ENCODE results near the gene GRID2IP. TPM values are rescaled to one million over a fixed set of nuclear protein-coding genes. Genes with fewer than 3 reads are reported as not detected.

GRID2IP gene
- total RNA-seq, 1 donor from 2014 or later: 0.08 TPM

DNA sequence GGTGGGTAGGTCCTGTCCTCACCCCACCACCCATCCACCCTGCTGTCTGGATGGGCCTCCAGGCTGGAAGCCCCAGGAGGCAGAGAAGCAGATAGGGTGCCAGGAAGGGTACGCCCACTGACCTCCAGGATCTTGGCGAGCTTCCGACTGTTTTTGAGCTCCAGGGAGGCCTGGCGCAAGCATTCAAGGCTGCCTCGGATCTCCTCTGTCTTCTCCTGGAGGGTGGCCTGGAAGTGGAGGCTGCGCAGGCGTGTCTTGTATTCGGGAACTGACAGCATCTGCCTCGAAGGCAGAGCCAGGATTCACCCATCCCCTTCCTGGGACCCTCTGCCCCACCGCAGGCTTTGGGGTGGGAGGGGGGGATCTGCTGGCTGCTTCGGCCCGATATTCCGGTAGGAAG lies 48.4 kb downstream of the GRID2IP start:
- DNase-seq (ENCODE audit: low spot score): no peak
- H3K27ac Mint-ChIP-seq: no peak overlapping the region
- H3K9me3 Mint-ChIP-seq: no peaks in the 10 kb centered on the region
- no peak overlapping the region for H3K4me3 Mint-ChIP-seq
- intact Hi-C loops (cut with micrococcal nuclease): no loop called here
- peaks cover 2% of the 10 kb centered on the region for H3K27me3 Mint-ChIP-seq (ENCODE audit: insufficient read depth)
- H3K36me3 Mint-ChIP-seq (ENCODE audit: low read depth): no peaks in the 10 kb centered on the region
- H3K4me1 Mint-ChIP-seq (ENCODE audit: low read depth): no peaks in the 10 kb centered on the region

DNA sequence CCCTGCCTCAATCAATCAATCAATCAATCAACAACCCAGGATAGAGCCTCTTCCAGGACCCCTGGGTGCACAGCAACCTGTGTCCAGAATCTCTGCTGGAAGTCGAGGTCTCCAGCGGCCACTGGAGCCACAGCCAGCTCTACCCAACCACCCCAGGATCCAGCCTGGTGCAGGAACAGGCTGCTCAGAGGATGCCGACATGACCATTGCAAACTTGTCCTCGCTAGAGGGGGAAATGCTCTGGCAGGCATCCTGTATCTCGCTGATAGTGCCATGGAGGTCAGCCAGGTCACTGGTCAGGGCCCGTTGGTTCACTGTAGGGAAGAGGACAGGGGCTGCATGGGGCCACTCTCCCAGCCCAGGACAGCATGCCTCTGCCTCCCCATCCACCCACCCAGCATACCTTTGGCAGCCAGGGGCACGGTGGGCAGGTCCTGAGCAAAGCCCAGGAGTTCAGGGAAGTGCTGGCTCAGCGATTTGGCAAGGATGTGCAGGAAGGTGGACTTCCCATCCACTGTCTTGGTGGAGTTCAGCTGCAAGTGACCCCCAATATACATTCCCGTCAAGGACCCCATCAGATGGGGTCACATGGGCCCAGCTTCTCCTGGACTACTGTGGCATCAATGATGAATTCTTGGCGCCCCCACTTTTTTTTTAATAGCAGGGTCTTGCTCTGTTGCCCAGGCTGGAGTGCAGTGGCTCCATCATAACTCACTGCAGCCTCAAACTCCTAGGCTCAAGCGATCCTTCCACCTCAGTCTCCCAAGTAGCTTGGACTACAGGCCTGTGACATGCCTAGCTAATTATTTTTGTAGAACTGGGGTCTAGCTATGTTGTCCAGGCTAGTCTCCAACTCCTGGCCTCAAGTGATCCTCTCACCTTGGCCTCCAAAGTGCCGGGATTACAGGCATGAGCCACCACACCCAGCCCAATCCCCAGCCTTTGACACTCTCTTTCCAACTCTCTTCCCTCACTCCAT lies 49.4 kb downstream of the GRID2IP start:
- H3K4me1 Mint-ChIP-seq (ENCODE audit: low read depth): no peaks in the 10 kb centered on the region
- no peak overlapping the region for H3K27ac Mint-ChIP-seq
- intact Hi-C loops (cut with micrococcal nuclease): no loop called here

DNA sequence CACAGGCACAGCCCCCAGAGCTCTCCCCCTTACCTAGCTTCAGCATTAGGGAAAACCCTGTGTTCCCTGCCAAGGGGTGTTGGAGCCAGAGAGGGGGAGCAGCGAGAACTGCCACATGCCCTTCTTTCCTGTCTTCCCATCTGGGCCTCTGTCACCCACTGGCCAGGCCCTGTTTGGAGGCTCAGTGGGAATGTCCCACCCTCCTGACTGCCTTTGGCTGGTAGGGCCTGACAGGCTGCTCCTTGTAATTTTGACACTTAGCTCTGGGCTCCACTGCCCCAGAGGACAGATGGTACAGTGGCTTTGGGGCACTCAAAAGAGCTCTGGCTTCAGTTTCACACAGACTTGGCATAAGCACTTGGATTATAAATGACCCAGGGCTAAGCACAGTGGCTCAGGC lies 50.6 kb downstream of the GRID2IP start:
- Mint-ChIP-seq H3K36me3 (ENCODE audit: low read depth) (no peaks in the 10 kb centered on the region), H3K27ac (no peak overlapping the region), H3K4me1 (ENCODE audit: low read depth) (no peaks in the 10 kb centered on the region), H3K9me3 (no peaks in the 10 kb centered on the region), H3K4me3 (no peak overlapping the region), H3K27me3 (ENCODE audit: insufficient read depth) (peaks cover 4% of the 10 kb centered on the region)
- intact Hi-C loops (cut with micrococcal nuclease): no loop called here
- no peak for DNase-seq (ENCODE audit: low spot score)

More for the DNA sequence above, 49.4 kb downstream of the GRID2IP start:
- no peaks in the 10 kb centered on the region for H3K36me3 Mint-ChIP-seq (ENCODE audit: low read depth)
- DNase-seq (ENCODE audit: low spot score): no peak
- no peaks in the 10 kb centered on the region for H3K9me3 Mint-ChIP-seq
- H3K4me3 Mint-ChIP-seq: peak overlapping the region; percentile 51
- H3K27me3 Mint-ChIP-seq (ENCODE audit: insufficient read depth): peaks cover 2% of the 10 kb centered on the region

DNA sequence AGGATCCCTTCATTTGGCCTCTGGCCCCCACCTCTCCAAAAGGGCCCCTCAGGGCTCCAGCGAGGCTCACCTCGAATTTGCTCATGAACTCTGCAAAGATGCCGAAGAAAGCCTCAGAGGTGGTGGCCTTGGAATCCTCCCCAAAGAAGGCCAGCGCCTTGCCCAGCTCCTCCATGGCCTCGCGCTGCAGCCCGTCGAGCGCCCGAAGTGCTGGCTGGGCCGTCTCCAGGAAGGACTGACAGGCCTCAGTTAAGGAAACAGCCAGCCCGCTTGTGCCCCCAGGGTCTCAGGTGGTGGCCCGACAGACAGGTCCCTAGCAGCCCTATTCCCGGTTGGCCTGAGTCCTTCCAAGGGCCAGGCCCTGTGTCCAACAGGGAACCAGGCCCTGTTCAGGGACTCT lies 53.3 kb downstream of the GRID2IP start:
- Mint-ChIP-seq H3K36me3 (ENCODE audit: low read depth) (no peaks in the 10 kb centered on the region), H3K27ac (no peak overlapping the region), H3K27me3 (ENCODE audit: insufficient read depth) (peaks cover 6% of the 10 kb centered on the region), H3K4me1 (ENCODE audit: low read depth) (no peaks in the 10 kb centered on the region), H3K9me3 (no peaks in the 10 kb centered on the region), H3K4me3 (no peak overlapping the region)
- intact Hi-C loops (cut with micrococcal nuclease): no loop called here
- no peak for DNase-seq (ENCODE audit: low spot score)

- Mint-ChIP-seq H3K27me3 (ENCODE audit: insufficient read depth) (peaks cover 5% of the 10 kb centered on the region), H3K27ac (no peak overlapping the region), H3K36me3 (ENCODE audit: low read depth) (no peaks in the 10 kb centered on the region), H3K9me3 (no peaks in the 10 kb centered on the region), H3K4me3 (no peak overlapping the region), H3K4me1 (ENCODE audit: low read depth) (no peaks in the 10 kb centered on the region)
- intact Hi-C loops (cut with micrococcal nuclease): no loop called here
- DNase-seq (ENCODE audit: low spot score): no peak
Observed at GRCh38 chr7:6497637-6497905, 53.7 kb downstream of the GRID2IP start.

DNA sequence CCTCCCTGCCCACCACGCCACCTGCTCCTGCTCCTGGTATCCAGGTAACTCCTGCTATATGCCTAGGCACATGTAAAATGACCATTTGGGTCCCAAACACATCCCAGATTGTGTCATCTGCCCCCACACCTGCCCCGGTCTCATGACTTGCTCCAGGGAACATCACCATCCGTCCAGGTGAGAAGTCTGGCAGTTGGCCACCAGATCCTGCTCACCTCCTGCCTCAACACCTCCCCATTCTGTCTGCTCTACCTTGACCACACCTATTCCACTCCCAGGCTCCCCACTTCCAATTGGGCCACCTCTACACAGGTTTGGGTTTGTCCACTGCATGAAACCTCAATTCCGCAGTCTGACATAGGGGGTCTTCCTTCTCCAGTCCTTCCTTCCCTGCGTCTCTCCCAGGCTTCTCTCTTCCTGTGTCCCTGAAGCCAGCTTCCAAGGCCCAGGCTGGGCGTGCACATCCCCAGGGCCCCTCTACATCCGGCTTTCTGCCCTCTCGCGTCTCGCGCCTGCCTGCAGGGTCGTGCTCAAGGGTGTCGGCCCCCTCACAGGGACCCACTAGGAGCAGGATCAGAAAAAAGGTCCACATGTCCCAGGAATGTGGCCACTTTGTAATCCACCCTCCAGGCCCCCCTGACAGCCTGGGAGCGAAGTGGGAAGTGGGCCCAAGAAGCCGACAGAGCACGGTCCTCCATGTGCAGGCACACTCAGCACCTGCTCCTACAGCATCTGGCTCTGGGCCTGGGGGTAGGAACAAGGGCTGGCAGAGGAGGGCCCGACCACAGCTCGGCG lies 54.2 kb downstream of the GRID2IP start:
- no peaks in the 10 kb centered on the region for H3K4me1 Mint-ChIP-seq (ENCODE audit: low read depth)
- no peaks in the 10 kb centered on the region for H3K9me3 Mint-ChIP-seq
- no peak overlapping the region for H3K27ac Mint-ChIP-seq
- DNase-seq (ENCODE audit: low spot score): no peak
- no peaks in the 10 kb centered on the region for H3K36me3 Mint-ChIP-seq (ENCODE audit: low read depth)
- intact Hi-C loops (cut with micrococcal nuclease): no loop called here
- no peak overlapping the region for H3K4me3 Mint-ChIP-seq
- peaks cover 4% of the 10 kb centered on the region for H3K27me3 Mint-ChIP-seq (ENCODE audit: insufficient read depth)

DNA sequence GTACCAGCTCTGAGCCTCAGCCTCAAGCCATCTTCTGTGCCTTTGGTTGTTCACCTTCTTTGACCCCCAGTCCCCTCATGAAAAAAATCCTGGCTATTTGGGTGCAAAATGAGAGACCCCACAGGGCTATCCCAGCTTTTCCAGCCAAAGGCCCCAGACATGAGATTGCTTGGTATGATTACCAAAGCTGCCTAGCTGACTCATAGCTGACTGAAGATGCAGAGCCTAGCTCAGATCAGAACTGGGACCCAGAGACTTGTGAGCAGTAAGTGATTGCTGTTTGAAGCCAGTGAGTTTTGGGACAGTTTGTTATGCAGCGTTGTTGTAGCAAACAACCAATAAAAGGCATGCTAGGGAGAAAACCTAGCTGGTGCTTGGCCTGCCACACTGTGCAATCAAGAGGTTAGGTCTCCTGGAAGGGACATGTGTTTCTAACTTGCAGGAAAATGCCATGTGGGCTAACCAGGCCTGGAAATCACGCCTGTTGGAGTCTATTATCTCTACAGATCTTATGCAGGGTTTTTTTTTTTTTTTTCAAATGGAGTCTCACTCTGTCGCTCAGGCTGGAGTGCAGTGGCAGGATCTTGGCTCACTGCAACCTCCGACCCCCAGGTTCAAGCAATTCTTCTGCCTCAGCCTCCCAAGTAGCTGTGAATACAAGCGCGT lies 55.5 kb downstream of the GRID2IP start:
- Mint-ChIP-seq H3K27me3 (ENCODE audit: insufficient read depth) (peaks cover 12% of the 10 kb centered on the region), H3K36me3 (ENCODE audit: low read depth) (no peaks in the 10 kb centered on the region), H3K27ac (no peak overlapping the region), H3K4me1 (ENCODE audit: low read depth) (no peaks in the 10 kb centered on the region), H3K9me3 (no peaks in the 10 kb centered on the region), H3K4me3 (no peak overlapping the region)
- no peak for DNase-seq (ENCODE audit: low spot score)
- intact Hi-C loops (cut with micrococcal nuclease): no loop called here

- no peaks in the 10 kb centered on the region for H3K9me3 Mint-ChIP-seq
- peaks cover 12% of the 10 kb centered on the region for H3K27me3 Mint-ChIP-seq (ENCODE audit: insufficient read depth)
- intact Hi-C loops (cut with micrococcal nuclease): no loop called here
- no peak overlapping the region for H3K4me3 Mint-ChIP-seq
- H3K4me1 Mint-ChIP-seq (ENCODE audit: low read depth): no peaks in the 10 kb centered on the region
- no peak for DNase-seq (ENCODE audit: low spot score)
- H3K27ac Mint-ChIP-seq: no peak overlapping the region
- H3K36me3 Mint-ChIP-seq (ENCODE audit: low read depth): no peaks in the 10 kb centered on the region
Observed at GRCh38 chr7:6494365-6494764, 56.9 kb downstream of the GRID2IP start.

GRCh38 chr7:6491194-6491593 lies 60.1 kb downstream of the GRID2IP start:
- intact Hi-C loops (cut with micrococcal nuclease): no loop called here
- H3K4me1 Mint-ChIP-seq (ENCODE audit: low read depth): no peaks in the 10 kb centered on the region
- H3K36me3 Mint-ChIP-seq (ENCODE audit: low read depth): no peaks in the 10 kb centered on the region
- no peak overlapping the region for H3K4me3 Mint-ChIP-seq
- no peaks in the 10 kb centered on the region for H3K9me3 Mint-ChIP-seq
- no peak overlapping the region for H3K27ac Mint-ChIP-seq
- H3K27me3 Mint-ChIP-seq (ENCODE audit: insufficient read depth): peaks cover 14% of the 10 kb centered on the region
- DNase-seq (ENCODE audit: low spot score): no peak

DNA sequence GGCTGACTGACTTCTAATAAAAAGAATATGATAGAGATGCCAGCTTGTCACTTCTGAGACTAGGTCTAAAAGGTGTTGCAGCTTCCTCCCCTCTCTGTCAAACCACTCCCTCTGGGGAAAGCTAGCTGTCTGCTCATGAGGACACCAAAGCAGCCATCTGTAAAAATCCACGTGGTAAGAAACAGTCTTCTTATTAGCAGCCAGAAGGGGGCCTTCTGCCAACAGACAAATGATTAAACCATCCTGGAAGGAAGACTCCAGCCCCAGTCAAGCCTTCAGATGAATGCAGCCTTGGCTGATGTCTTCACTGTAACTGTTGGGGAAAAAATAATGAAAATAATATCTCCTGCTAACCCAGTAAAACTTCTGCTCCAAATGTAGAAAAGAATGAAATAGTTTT lies 61.6 kb downstream of the GRID2IP start:
- Mint-ChIP-seq H3K4me1 (ENCODE audit: low read depth) (peaks cover 2% of the 10 kb centered on the region), H3K9me3 (no peaks in the 10 kb centered on the region), H3K36me3 (ENCODE audit: low read depth) (no peaks in the 10 kb centered on the region), H3K4me3 (no peak overlapping the region), H3K27me3 (ENCODE audit: insufficient read depth) (peaks cover 10% of the 10 kb centered on the region), H3K27ac (no peak overlapping the region)
- intact Hi-C loops (cut with micrococcal nuclease): no loop called here
- DNase-seq (ENCODE audit: low spot score): no peak

GRCh38 chr7:6487184-6487545 lies 64.1 kb downstream of the GRID2IP start:
- Mint-ChIP-seq H3K4me1 (ENCODE audit: low read depth) (peaks cover 15% of the 10 kb centered on the region), H3K4me3 (no peak overlapping the region), H3K27ac (no peak overlapping the region), H3K27me3 (ENCODE audit: insufficient read depth) (peaks cover 10% of the 10 kb centered on the region), H3K36me3 (ENCODE audit: low read depth) (peaks cover 3% of the 10 kb centered on the region), H3K9me3 (no peaks in the 10 kb centered on the region)
- intact Hi-C loops (cut with micrococcal nuclease): no loop called here
- no peak for DNase-seq (ENCODE audit: low spot score)

- intact Hi-C loops (cut with micrococcal nuclease): no loop called here
- peaks cover 4% of the 10 kb centered on the region for H3K36me3 Mint-ChIP-seq (ENCODE audit: low read depth)
- no peaks in the 10 kb centered on the region for H3K9me3 Mint-ChIP-seq
- no peak overlapping the region for H3K4me3 Mint-ChIP-seq
- DNase-seq (ENCODE audit: low spot score): no peak
- peaks cover 17% of the 10 kb centered on the region for H3K4me1 Mint-ChIP-seq (ENCODE audit: low read depth)
- H3K27ac Mint-ChIP-seq: no peak overlapping the region
- H3K27me3 Mint-ChIP-seq (ENCODE audit: insufficient read depth): peaks cover 6% of the 10 kb centered on the region
Observed at GRCh38 chr7:6486438-6487183, 64.7 kb downstream of the GRID2IP start.
